Keratinocyte (primary cell): ENCODE results near the gene RYR2.

Experiments
- EZH2 ChIP-seq: IDR thresholded peaks from one replicate; pipeline ENCODE4 v1.6.1; 2012; ENCODE audit warnings: inconsistent platforms, mild to moderate bottlenecking, low read length, moderate library complexity
- TF ChIP-seq, protein P1 (sequence below), 3 experiments: IDR thresholded peaks in 1 of 3; conservative IDR thresholded peaks in 1 of 3; optimal IDR thresholded peaks in 1 of 3; 2 replicates in 2 of 3; 3 replicates in 1 of 3; pipeline versions ENCODE3 to v1.5.1; 2011; ENCODE audit warnings: low read length in 3 of 3, mild to moderate bottlenecking in 3 of 3, moderate library complexity in 2 of 3, control low read depth in 1 of 3, inconsistent platforms in 1 of 3; ENCODE audit not compliant: insufficient read depth in 2 of 3; ENCODE audit errors: extremely low read depth in 1 of 3

DNA sequence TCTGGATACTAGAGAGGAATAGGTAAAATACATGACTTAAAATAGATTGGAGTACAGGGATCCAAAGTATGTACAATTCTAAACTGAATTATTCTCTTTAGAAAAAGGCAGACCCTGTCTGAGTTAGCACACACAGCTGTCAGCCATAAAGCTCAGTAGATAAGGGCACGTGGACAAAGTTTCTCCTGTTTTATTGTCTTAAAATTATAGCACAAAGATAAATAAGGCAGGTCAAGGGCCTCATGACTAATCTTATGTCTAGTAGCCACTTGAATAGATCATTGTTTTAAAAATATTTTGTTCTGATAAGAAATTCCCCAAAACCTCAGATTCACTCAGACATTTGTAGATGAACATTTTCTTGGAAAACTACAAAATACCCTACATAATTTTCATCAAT, 643.6 kb downstream of the RYR2 start:
- TF ChIP-seq, protein P1, sequence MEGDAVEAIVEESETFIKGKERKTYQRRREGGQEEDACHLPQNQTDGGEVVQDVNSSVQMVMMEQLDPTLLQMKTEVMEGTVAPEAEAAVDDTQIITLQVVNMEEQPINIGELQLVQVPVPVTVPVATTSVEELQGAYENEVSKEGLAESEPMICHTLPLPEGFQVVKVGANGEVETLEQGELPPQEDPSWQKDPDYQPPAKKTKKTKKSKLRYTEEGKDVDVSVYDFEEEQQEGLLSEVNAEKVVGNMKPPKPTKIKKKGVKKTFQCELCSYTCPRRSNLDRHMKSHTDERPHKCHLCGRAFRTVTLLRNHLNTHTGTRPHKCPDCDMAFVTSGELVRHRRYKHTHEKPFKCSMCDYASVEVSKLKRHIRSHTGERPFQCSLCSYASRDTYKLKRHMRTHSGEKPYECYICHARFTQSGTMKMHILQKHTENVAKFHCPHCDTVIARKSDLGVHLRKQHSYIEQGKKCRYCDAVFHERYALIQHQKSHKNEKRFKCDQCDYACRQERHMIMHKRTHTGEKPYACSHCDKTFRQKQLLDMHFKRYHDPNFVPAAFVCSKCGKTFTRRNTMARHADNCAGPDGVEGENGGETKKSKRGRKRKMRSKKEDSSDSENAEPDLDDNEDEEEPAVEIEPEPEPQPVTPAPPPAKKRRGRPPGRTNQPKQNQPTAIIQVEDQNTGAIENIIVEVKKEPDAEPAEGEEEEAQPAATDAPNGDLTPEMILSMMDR (optimal IDR thresholded peaks at IDR 0.05 in 1 of 3, IDR thresholded peaks at IDR 0.05 in 1 of 3, conservative IDR thresholded peaks at IDR 0.05 in 1 of 3; ENCODE audit: extremely low read depth in 1 of 3, insufficient read depth in 2 of 3, low read length in 3 of 3) = no peak
- no peak for TF ChIP-seq EZH2
